ENCODE measurements around the gene MAP3K9. TPM values are rescaled to one million over a fixed set of nuclear protein-coding genes. Genes with fewer than 3 reads are reported as not detected.

MAP3K9 gene
- polyA plus RNA-seq, 1 experiment: 0.24 TPM

DNA sequence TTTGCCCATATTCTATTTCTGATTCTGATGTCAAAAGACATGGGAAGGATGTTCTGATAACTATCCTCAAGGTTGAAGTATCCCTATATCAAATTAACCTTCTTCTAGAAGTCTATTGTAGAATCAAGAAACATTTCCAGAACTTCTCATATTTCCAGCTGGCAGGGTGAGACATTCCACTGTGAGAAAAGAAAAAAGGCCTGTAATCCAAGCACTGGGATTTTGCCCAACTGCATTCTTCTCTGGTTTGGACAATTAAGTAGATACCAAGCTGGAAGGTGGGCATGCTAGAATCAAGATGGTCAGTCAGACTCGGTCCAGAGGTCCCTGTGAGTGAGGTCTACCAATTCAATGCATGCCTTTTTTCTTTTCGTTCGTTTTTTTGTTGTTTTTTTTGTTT lies 60.9 kb downstream of the MAP3K9 start:
- Histone ChIP-seq H3K4me3 (ENCODE audit: low read depth, low read length) (no peak overlapping the region), H3K9me3 (ENCODE audit: control insufficient read depth, insufficient read depth, low read length) (no peaks in the 10 kb centered on the region), H3K27me3 (ENCODE audit: control insufficient read depth, insufficient read depth, low read length) (no peaks in the 10 kb centered on the region), H3K27ac (ENCODE audit: low read depth, low read length) (no peak overlapping the region)
- POLR2A ChIA-PET: no interaction called here
- TF ChIP-seq, protein P1, sequence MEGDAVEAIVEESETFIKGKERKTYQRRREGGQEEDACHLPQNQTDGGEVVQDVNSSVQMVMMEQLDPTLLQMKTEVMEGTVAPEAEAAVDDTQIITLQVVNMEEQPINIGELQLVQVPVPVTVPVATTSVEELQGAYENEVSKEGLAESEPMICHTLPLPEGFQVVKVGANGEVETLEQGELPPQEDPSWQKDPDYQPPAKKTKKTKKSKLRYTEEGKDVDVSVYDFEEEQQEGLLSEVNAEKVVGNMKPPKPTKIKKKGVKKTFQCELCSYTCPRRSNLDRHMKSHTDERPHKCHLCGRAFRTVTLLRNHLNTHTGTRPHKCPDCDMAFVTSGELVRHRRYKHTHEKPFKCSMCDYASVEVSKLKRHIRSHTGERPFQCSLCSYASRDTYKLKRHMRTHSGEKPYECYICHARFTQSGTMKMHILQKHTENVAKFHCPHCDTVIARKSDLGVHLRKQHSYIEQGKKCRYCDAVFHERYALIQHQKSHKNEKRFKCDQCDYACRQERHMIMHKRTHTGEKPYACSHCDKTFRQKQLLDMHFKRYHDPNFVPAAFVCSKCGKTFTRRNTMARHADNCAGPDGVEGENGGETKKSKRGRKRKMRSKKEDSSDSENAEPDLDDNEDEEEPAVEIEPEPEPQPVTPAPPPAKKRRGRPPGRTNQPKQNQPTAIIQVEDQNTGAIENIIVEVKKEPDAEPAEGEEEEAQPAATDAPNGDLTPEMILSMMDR (IDR thresholded peaks at IDR 0.05; ENCODE audit: low read depth, low read length): no peak
- DNase-seq (ENCODE audit: low read depth, low spot score): no peak
- CTCF ChIA-PET: interaction anchor here (1.0 kb wide), 1 partner anchor 35 kb away, joined by 3 read pairs; no protein-coding TSS in a partner anchor

DNA sequence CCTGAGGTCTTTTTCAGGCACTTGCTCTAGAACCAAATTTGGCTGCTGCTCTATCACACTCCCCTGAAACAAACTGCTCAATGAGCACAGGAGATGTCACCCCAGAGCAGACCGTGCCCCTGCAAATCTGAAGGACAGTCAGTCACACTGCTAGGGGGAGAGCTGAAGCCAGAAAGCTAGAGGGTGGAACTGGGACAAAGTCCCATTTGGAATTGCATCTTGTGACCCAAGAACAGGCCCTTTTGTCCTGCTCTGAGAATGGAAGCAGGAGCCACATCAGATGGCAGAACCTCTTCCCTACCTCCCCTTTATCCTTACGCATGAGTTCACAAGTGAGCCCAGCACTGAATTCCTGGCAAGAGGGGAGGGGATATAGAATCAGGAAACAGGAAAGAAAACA lies 64.7 kb downstream of the MAP3K9 start:
- H3K27ac ChIP-seq (ENCODE audit: low read depth, low read length): no peak overlapping the region
- ChIA-PET POLR2A (no interaction called here), CTCF (no interaction called here)
- no peak overlapping the region for H3K4me3 ChIP-seq (ENCODE audit: low read depth, low read length)
- TF ChIP-seq, protein P1 (IDR thresholded peaks at IDR 0.05; ENCODE audit: low read depth, low read length): no peak
- H3K9me3 ChIP-seq (ENCODE audit: control insufficient read depth, insufficient read depth, low read length): no peaks in the 10 kb centered on the region
- H3K27me3 ChIP-seq (ENCODE audit: control insufficient read depth, insufficient read depth, low read length): no peaks in the 10 kb centered on the region
- DNase-seq (ENCODE audit: low read depth, low spot score): no peak

DNA sequence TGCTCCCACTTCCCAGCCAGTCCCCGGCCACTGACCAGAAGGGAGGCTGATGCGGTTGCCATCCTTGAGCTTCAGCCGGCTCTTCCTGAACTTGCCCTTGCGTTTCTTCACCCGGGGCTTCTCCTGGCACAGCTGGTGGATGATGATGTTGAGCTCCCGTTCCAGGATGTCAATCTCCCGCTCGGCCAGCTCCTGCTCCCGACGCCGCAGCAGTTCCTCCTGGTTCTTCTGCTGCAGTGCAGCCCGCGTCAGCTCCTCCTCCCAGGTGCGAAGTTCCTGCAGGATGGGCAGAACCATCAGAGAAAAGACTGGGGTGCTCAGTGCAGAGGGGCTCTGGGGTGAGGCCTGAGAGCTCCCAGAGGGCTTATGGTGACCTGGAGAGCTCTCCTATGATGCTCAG lies 67.0 kb downstream of the MAP3K9 start:
- POLR2A ChIA-PET: no interaction called here

DNA sequence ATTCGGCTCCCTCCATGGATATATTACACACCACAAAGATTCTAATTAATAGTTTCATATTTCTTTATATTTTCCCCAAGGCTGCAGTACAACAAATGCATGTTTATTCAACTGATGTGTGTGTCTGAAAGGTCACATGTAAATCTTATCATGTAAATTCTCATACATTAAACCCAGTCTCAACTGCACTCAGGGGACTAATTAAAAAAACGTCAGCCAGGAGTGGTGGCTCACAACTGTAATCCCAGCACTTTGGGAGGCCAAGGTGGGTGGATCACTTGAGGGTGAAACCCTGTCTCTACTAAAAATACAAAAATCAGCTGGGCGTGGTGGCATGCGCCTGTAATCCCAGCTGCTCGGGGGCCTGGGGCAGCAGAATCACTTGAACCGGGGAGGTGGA lies 67.8 kb downstream of the MAP3K9 start:
- no peak overlapping the region for H3K27ac ChIP-seq (ENCODE audit: low read depth, low read length)
- no peaks in the 10 kb centered on the region for H3K27me3 ChIP-seq (ENCODE audit: control insufficient read depth, insufficient read depth, low read length)
- POLR2A ChIA-PET: no interaction called here
- CTCF ChIA-PET: no interaction called here
- no peak for DNase-seq (ENCODE audit: low read depth, low spot score)
- H3K9me3 ChIP-seq (ENCODE audit: control insufficient read depth, insufficient read depth, low read length): no peaks in the 10 kb centered on the region
- no peak overlapping the region for H3K4me3 ChIP-seq (ENCODE audit: low read depth, low read length)
- TF ChIP-seq, protein P1 (IDR thresholded peaks at IDR 0.05; ENCODE audit: low read depth, low read length): no peak

More for the DNA sequence above, 67.0 kb downstream of the MAP3K9 start:
- TF ChIP-seq, protein P1 (IDR thresholded peaks at IDR 0.05; ENCODE audit: low read depth, low read length): no peak
- DNase-seq (ENCODE audit: low read depth, low spot score): no peak
- Histone ChIP-seq H3K27ac (ENCODE audit: low read depth, low read length) (no peak overlapping the region), H3K4me3 (ENCODE audit: low read depth, low read length) (no peak overlapping the region), H3K27me3 (ENCODE audit: control insufficient read depth, insufficient read depth, low read length) (no peaks in the 10 kb centered on the region), H3K9me3 (ENCODE audit: control insufficient read depth, insufficient read depth, low read length) (no peaks in the 10 kb centered on the region)
- CTCF ChIA-PET: no interaction called here

DNA sequence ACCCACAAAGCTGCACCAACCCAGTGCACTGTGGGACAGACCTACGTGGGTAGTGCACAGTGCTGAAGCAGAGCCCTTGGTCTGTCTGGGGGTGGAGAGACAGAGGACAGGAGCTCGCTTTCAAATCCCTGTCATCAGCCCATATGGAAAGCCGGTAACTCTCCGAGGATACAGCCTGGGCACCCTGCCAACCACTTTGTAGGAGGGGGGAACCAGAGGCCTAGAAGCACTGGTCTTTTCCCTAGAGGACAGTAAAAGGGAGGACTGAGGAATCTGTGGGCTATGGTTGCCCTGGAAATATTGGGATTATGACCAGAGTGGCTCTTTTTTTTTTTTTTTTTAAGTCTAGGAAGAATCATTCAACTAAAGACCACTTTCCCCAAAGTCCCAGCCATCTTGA lies 74.3 kb downstream of the MAP3K9 start:
- ChIA-PET CTCF (no interaction called here), POLR2A (no interaction called here)
- H3K9me3 ChIP-seq (ENCODE audit: control insufficient read depth, insufficient read depth, low read length): no peaks in the 10 kb centered on the region; the same call in 1 of the 2 replicates
- no peak for DNase-seq (ENCODE audit: low read depth, low spot score)
- TF ChIP-seq, protein P1 (IDR thresholded peaks at IDR 0.05; ENCODE audit: low read depth, low read length): no peak
- no peak overlapping the region for H3K27ac ChIP-seq (ENCODE audit: low read depth, low read length)
- no peak overlapping the region for H3K4me3 ChIP-seq (ENCODE audit: low read depth, low read length)
- no peaks in the 10 kb centered on the region for H3K27me3 ChIP-seq (ENCODE audit: control insufficient read depth, insufficient read depth, low read length)

All from AG04450 (cell line).